AG09309 (cell line): ENCODE data around the gene ATRN.

Experiments used
- DNase-seq: peaks from one replicate; pipeline ENCODE4 v3.0.0-alpha.2; 2010; ENCODE audit warnings: low read depth
- H3K4me3 ChIP-seq: 2 replicates; pipeline ENCODE4 v1.5.1; 2011; ENCODE audit warnings: mild to moderate bottlenecking, low read depth, low read length, moderate library complexity; ENCODE audit not compliant: control insufficient read depth
- CTCF ChIP-seq: IDR thresholded peaks from 2 replicates; pipeline ENCODE4 v1.5.1; 2011; ENCODE audit warnings: mild to moderate bottlenecking, low read depth, low read length, inconsistent platforms; ENCODE audit not compliant: insufficient read depth, control insufficient read depth; ENCODE audit errors: missing control alignments

The ATRN gene

GRCh38 chr20:3483309-3483708, 12.5 kb downstream of the ATRN start:
- no peak for TF ChIP-seq CTCF
- no peak overlapping the region for H3K4me3 ChIP-seq
- DNase-seq = no peak

GRCh38 chr20:3483784-3484183, 13.0 kb downstream of the ATRN start:
- no peak overlapping the region for H3K4me3 ChIP-seq
- TF ChIP-seq CTCF = no peak
- no peak for DNase-seq

- H3K4me3 ChIP-seq = no peak overlapping the region
- no peak for DNase-seq
- TF ChIP-seq CTCF = no peak
These were observed 15.1 kb downstream of the ATRN start for GRCh38 chr20:3485913-3486312.

- no peak for TF ChIP-seq CTCF
- H3K4me3 ChIP-seq = no peak overlapping the region
These were observed 16.0 kb downstream of the ATRN start for GRCh38 chr20:3486850-3487249.

GRCh38 chr20:3492669-3493068, 21.9 kb downstream of the ATRN start:
- no peak for DNase-seq
- no peak for TF ChIP-seq CTCF
- H3K4me3 ChIP-seq = no peak overlapping the region

More at GRCh38 chr20:3486850-3487249, 16.0 kb downstream of the ATRN start:
- DNase-seq = no peak

GRCh38 chr20:3494218-3494617, 23.4 kb downstream of the ATRN start:
- DNase-seq = no peak
- no peak overlapping the region for H3K4me3 ChIP-seq
- no peak for TF ChIP-seq CTCF

GRCh38 chr20:3502878-3503277, 32.1 kb downstream of the ATRN start:
- H3K4me3 ChIP-seq = no peak overlapping the region
- no peak for DNase-seq
- TF ChIP-seq CTCF = no peak
